Posterior vena cava (tissue), 2 donors: Measurements from ENCODE around the gene DISP3. TPM values are rescaled to one million over a fixed set of nuclear protein-coding genes. Genes with fewer than 3 reads are reported as not detected.

Source experiments
- DNase-seq: peaks from one replicate; pipeline ENCODE4 v3.0.0-alpha.2; 2020; ENCODE audit warnings: low spot score
- intact Hi-C, 2 donors: fragments of 100-400 bp; cut with DNase I; formaldehyde crosslinking; loops; one replicate each; pipeline versions ENCODE4 v1.14.1 to v1.14.2; 2022 to 2023
- long read RNA-seq, 2 donors: library from polyadenylated mRNA; unstranded; transcript quantifications; one replicate each; pipeline ENCODE4 v2.0.0, GENCODE V29; 2020 to 2021
- total RNA-seq, 2 donors: library from RNA; stranded (reverse); fragmentation: NEBNext Ultra II Directional; extraction: Animal tissue kit (Norgen Biotek cat#: 25700); gene quantifications; one replicate each; pipeline ENCODE4 v1.2.1, GENCODE V29; 2021
- donor health status: DM: yes; HTN: yes; CAD: no.
- donor health status: DM: yes; HTN: yes; CAD: no.

Gene DISP3
- not detected for total RNA-seq
- long read RNA-seq, donor 1: 0 reads
- long read RNA-seq, donor 2: 0 reads

GRCh38 chr1:11478571-11479374 is at the start of gene DISP3:
Gene DISP3 (plus strand): TSS chr1:11479155. CDS start chr1:11500993, 21,838 bp downstream.
- intact Hi-C loops: no loop called here
- DNase-seq: peak; percentile 85

- intact Hi-C loops: no loop called here
- no peak for DNase-seq
These were observed 49.7 kb upstream of the DISP3 start for GRCh38 chr1:11429226-11429625.

- intact Hi-C loops: no loop called here
- no peak for DNase-seq
These were observed 49.0 kb upstream of the DISP3 start for GRCh38 chr1:11429935-11430334.

GRCh38 chr1:11431941-11432507 is 46.9 kb upstream of the DISP3 start:
- intact Hi-C loops: no loop called here
- no peak for DNase-seq

GRCh38 chr1:11432526-11432925 is 46.4 kb upstream of the DISP3 start:
- DNase-seq: no peak
- intact Hi-C loops: no loop called here

- DNase-seq: no peak
- intact Hi-C loops: no loop called here
These were observed 44.5 kb upstream of the DISP3 start for GRCh38 chr1:11434501-11434900.

- intact Hi-C loops: no loop called here
- no peak for DNase-seq
These were observed 44.0 kb upstream of the DISP3 start for GRCh38 chr1:11434926-11435325.

- intact Hi-C loops: no loop called here
- DNase-seq: no peak
These were observed 40.0 kb upstream of the DISP3 start for GRCh38 chr1:11438996-11439395.

GRCh38 chr1:11441211-11441952 is 37.6 kb upstream of the DISP3 start:
- intact Hi-C loops: no loop called here
- no peak for DNase-seq

- intact Hi-C loops: no loop called here
- DNase-seq: no peak
These were observed 35.9 kb upstream of the DISP3 start for GRCh38 chr1:11443043-11443442.

GRCh38 chr1:11443961-11444658 is 34.8 kb upstream of the DISP3 start:
- no peak for DNase-seq
- intact Hi-C loops: no loop called here

GRCh38 chr1:11444907-11445306 is 34.0 kb upstream of the DISP3 start:
- no peak for DNase-seq
- intact Hi-C loops: no loop called here

- DNase-seq: no peak
- intact Hi-C loops: no loop called here
These were observed 31.1 kb upstream of the DISP3 start for GRCh38 chr1:11447903-11448302.

- intact Hi-C loops: no loop called here
- DNase-seq: peak; percentile 55
These were observed 30.4 kb upstream of the DISP3 start for GRCh38 chr1:11448373-11449099.

GRCh38 chr1:11449100-11449403 is 29.9 kb upstream of the DISP3 start:
- DNase-seq: peak; percentile 69
- intact Hi-C loops: no loop called here

- intact Hi-C loops: no loop called here
These were observed 28.6 kb upstream of the DISP3 start for GRCh38 chr1:11450310-11450709.

GRCh38 chr1:11453742-11454491 is 25.0 kb upstream of the DISP3 start:
- intact Hi-C loops: no loop called here
- DNase-seq: no peak

More at GRCh38 chr1:11450310-11450709, 28.6 kb upstream of the DISP3 start:
- no peak for DNase-seq

GRCh38 chr1:11455967-11456570 is 22.9 kb upstream of the DISP3 start:
- intact Hi-C loops: no loop called here
- peak; percentile 51 for DNase-seq
